ENCODE results near the gene TJAP1.
A peak's percentile ranks its signal among the peaks of the same experiment; 100 is the strongest.
"Not testable (repeated sequence)": the region's sequence is repeated elsewhere in the genome, so short reads cannot be mapped to it uniquely, and the experiment has no call there.

TJAP1 gene

GRCh38 chr6:43454290-43454695 lies 23.1 kb upstream of the TJAP1 start:
- peak; percentile 75 to 82 for DNase-seq

- peak; percentile 37 to 39 for DNase-seq
Observed at GRCh38 chr6:43454696-43455530, 22.5 kb upstream of the TJAP1 start.

- peak; percentile 64 to 71 for DNase-seq
Observed at GRCh38 chr6:43455531-43456428, 21.6 kb upstream of the TJAP1 start, which contains the start of gene DLK2. Gene DLK2 (minus strand): TSS chr6:43455548. CDS start chr6:43454825, 723 bp downstream.

GRCh38 chr6:43457643-43458042 lies 19.7 kb upstream of the TJAP1 start:
- DNase-seq, result no peak

DNA sequence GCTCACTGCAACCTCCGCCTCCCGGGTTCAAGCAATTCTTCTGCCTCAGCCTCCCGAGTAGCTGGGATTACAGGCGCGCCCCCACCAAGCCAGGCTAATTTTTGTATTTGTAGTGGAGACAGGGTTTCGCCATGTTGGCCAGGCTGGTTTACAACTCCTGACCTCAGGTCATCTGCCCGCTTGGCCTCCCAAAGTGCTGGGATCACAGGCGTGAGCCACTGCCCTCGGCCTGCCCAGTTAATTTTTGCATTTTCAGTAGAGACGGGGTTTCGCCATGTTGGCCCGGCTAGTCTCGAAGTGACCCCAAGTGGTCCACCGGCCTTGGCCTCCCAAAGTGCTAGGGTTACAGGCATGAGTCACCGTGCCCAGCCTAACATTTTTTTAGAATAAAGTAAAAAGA lies 19.2 kb upstream of the TJAP1 start:
- DNase-seq, result not testable (repeated sequence)

- no peak for DNase-seq
Observed at GRCh38 chr6:43459535-43459934, 17.8 kb upstream of the TJAP1 start.

GRCh38 chr6:43460032-43460431 lies 17.3 kb upstream of the TJAP1 start:
- DNase-seq, result no peak

- DNase-seq, result no peak
Observed at GRCh38 chr6:43461936-43462335, 15.4 kb upstream of the TJAP1 start.

DNA sequence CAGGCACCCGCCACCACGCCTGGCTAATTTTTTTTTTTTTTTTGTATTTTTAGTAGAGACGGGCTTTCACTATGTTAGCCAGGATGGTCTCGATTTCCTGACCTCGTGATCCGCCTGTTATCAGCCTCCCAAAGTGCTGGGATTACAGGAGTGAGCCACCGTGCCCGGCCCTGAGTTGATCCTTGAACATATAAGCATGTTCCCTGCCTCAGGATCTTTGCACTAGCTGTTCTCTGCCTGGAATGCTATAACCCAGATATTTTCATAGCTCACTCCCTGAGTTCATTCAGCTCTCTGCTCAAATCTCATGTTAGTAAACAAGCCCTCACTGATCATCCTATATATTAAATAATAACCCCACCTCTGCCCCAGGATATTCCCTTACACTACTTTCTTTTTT lies 13.0 kb upstream of the TJAP1 start:
- DNase-seq, result no peak

GRCh38 chr6:43465948-43466347 lies 11.4 kb upstream of the TJAP1 start:
- no peak for DNase-seq

- DNase-seq, result not testable (repeated sequence)
Observed at GRCh38 chr6:43467265-43467664, 10.1 kb upstream of the TJAP1 start.

GRCh38 chr6:43467752-43468151 lies 9.6 kb upstream of the TJAP1 start:
- no peak for DNase-seq

DNA sequence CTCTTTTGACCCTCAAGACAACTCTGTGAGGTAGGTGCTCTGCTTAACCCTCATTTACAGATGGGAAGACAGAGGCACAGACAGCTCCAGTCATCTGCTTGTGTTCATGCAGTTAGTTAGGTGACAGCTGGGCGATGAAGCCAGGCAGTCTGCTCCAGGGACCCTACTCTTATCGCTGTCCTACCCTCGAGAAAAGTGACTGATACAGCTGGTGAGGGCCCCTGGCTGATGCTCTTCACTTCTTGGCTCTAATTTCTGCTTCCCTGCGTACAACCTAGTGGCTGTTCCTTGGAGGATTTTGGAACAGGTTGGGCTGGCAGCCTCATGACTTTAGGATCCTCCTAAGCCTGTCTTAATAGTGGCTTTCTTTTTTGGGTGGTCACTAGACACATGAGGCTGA lies 9.1 kb upstream of the TJAP1 start:
- no peak for DNase-seq

- no peak for DNase-seq
Observed at GRCh38 chr6:43468748-43469681, 8.4 kb upstream of the TJAP1 start.

DNA sequence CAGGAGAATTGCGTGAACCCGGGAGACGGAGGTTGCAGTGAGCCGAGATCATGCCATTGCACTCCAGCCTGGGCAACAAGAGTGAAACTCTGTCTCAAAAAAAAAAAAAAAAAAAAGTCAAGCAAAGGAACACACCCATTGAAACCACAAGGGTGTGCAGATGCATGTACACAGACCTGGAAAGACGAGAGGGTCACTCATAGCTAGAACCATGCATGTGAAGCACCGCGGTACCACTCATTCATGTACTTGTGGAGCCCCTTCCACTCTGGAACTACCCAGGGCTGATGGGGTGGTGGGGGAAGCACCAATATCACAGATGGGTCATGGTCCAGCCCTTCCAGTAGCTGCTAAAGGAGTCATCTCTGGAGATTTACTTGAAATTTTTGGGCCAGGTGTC lies 7.4 kb upstream of the TJAP1 start:
- no peak for DNase-seq

- no peak for DNase-seq
Observed at GRCh38 chr6:43471399-43471798, 6.0 kb upstream of the TJAP1 start.

DNA sequence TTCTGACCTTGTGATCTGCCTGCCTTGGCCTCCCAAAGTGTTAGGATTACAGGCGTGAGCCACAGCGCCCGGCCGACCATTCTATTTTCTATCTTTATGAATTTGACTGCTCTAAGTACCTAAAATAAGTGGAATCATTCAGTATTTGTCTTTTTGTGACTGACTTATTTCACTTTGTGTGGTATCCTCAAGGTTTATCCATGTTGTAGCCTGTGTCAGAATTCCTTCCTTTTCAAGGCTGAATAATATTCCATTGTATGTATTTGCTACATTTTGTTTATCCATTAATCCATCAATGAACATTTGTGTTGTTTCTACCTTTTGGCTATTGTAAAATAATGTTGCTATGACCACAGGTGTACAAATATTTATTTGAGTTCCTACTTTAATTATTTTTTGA lies 4.9 kb upstream of the TJAP1 start:
- no peak for DNase-seq

- DNase-seq, result no peak
Observed at GRCh38 chr6:43475516-43475915, 1.9 kb upstream of the TJAP1 start.

- DNase-seq, result no peak
Observed at GRCh38 chr6:43476746-43477145, 624 bp upstream of the TJAP1 start.

DNA sequence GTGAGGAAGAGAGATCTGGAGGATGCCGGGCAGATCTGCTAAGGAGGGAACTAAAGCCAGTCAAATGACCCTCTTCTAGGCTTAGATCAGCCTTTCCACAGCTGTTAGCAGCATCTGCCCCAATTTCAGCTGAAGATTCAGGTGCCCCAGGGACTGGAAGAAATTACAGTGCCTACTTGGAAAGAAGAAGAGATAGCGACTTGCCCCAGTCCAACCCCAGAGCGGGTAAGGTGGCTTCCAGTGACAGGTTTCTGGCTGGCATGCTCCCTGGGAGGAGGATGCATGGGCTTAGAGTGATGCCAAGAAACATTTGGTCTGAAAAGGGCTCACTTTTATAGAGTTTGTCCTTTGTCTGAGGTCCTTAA lies 620 bp downstream of the TJAP1 start:
- peak; percentile 6 to 22 for DNase-seq

DNA sequence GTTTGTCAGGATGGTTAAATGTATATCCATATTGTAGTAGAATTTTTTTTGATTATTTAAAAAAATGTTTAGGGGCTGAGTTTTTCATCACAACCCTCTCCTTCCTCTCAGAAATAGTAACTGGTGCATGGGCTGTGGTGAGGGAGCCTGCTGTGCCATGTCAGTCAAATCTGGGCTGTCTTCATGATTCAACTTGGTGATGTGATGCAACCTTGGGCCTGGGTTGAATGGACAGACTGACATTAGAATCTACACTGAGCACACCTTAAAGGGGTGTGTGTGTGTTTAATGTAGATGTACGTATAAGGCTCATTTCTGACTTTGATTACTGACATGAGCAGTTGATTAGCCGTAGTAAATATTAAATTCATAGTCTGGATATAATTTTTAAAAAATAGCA lies 3.7 kb downstream of the TJAP1 start:
- DNase-seq, result no peak

DNA sequence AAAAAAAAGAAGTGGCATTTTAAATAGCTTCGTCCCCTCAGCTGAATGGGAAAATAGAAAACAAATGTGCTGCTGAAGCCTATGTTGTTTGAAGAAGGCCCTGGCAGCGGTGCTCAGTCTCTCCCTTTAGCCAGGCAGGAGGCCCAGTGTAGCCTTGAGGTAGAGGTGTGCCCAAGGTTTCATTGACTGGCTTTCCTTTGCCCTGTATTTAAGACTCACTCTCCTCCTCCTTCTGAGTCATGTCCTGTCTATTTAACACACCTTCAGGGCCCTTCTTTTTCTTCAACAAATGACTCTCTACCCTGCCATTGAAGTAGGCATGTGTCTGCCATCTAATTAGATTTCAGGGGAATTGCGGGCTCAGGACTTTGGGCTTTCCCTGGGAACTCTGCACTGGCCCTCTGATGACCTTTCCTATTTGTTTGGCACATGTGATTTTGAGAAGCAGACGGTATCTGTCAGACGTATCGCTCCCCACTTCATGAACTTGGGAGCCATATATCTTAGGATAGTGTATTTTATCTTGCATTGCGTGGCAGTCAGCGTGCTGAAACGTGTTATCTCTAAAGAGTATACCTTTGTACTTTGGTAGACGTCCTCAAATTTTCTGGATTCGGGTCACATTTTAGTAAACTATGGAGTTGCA lies 4.3 kb downstream of the TJAP1 start:
- no peak for DNase-seq

All from stimulated activated CD4-positive, alpha-beta T cell treated with anti-CD3 and anti-CD28 coated beads, Interleukin-2, amount 100 ng/mL, for 24 hours (primary cell).